Heart right ventricle (tissue), 16 donors: ENCODE results near the gene HTR1D. TPM values are rescaled to one million over a fixed set of nuclear protein-coding genes. Genes with fewer than 3 reads are reported as not detected.

ENCODE experiments used
- ATAC-seq, 8 donors: fragments of 200-7000 bp; cut with Tn5 transposase; one replicate each; pipeline ENCODE4 v1.9.1; 2020; ENCODE audit warnings: mild to moderate bottlenecking in 8 of 8, moderate library complexity in 8 of 8, moderate number of reproducible peaks in 1 of 8
- DNase-seq, 2 donors: peaks; one replicate each; pipeline ENCODE4 v3.0.0-alpha.2; 2020
- H3K27ac ChIP-seq, 10 donors: fragments of 200-600 bp; sonication (generic) in 2 of 10; one replicate each; pipeline versions ENCODE4 v1.5.0 to v1.8.0; 2020 to 2022; ENCODE audit warnings: mild to moderate bottlenecking in 3 of 10
- H3K27me3 ChIP-seq, 7 donors: fragments of 200-600 bp; one replicate each; pipeline ENCODE4 v1.8.0; 2021 to 2022; ENCODE audit warnings: mild to moderate bottlenecking in 2 of 7
- H3K36me3 ChIP-seq, 9 donors: fragments of 200-600 bp; sonication (generic) in 1 of 9; one replicate each; pipeline versions ENCODE4 v1.5.0 to v1.8.0; 2020 to 2022; ENCODE audit warnings: mild to moderate bottlenecking in 2 of 9
- H3K4me1 ChIP-seq, 9 donors: fragments of 200-600 bp; sonication (generic) in 1 of 9; one replicate each; pipeline versions ENCODE4 v1.5.0 to v1.8.0; 2020 to 2022; ENCODE audit warnings: mild to moderate bottlenecking in 4 of 9
- H3K4me3 ChIP-seq, 10 donors: fragments of 200-600 bp; sonication (generic) in 2 of 10; one replicate each; pipeline versions ENCODE4 v1.5.0 to v1.8.0; 2020 to 2022; ENCODE audit warnings: mild to moderate bottlenecking in 7 of 10, moderate library complexity in 2 of 10
- H3K9me3 ChIP-seq, 11 donors: fragments of 200-600 bp in 10 of 11; sonication (generic) in 2 of 11; one replicate each; pipeline versions ENCODE4 v1.5.0 to v1.8.0; 2013 to 2022; ENCODE audit warnings: mild to moderate bottlenecking in 2 of 11, control low read depth in 1 of 11, moderate library complexity in 1 of 11
- WGBS, 2 donors: extraction: QIAGEN DNeasy Blood & Tissue Kit; methylation state at CpG; one replicate each; pipeline ENCODE4 v1.1.7; 2013; ENCODE audit warnings: inconsistent platforms in 1 of 2; 5-methylcytosine and 5-hydroxymethylcytosine counted together
- intact Hi-C, 10 donors: fragments of 100-400 bp; cut with DNase I; formaldehyde crosslinking; loops; one replicate each; pipeline versions ENCODE4 v1.11.1 to v1.14.2; 2022
- polyA plus RNA-seq, 2 donors: library from polyadenylated mRNA; stranded (reverse); fragments of 200-250 nt; gene quantifications; one replicate each; pipeline ENCODE4 v1.2.3, GENCODE V29; 2013
- total RNA-seq, 10 donors: library from RNA; stranded (reverse); fragmentation: NEBNext Ultra II Directional in 3 of 10; extraction: Animal tissue kit (Norgen Biotek cat#: 25700) in 3 of 10; gene quantifications; one replicate each; pipeline versions ENCODE4 v1.2.1 to v1.2.4, GENCODE V29; 2021 to 2023
- TF ChIP-seq, protein P1 (sequence below), 9 donors: fragments of 200-600 bp; sonication (generic) in 2 of 9; IDR thresholded peaks; one replicate each; pipeline versions ENCODE4 v1.5.0 to v1.8.0; 2021 to 2022; ENCODE audit warnings: antibody characterized with exemption in 9 of 9, mild to moderate bottlenecking in 5 of 9, moderate library complexity in 1 of 9
- donor health status: Arrhythmogenic right ventricular cardiomyopathy.
- donor health status: ischemic (EF 13 %, LVEDD 7.1; RV severe dilation, severe dysfunction).
- donor health status: healthy with polysubstance abuse.
- donor health status: DM: no; HTN: yes; CAD: no.
- donor health status: DM: no; HTN: no; CAD: no.
- donor health status: ischemic (EF 25% LVEDD 6.9; RV normal size, moderate dysfunction).
- donor health status: ischemic (EF 25% LVEDD 5.7; RV mildly dilated, moderate dysfunction).
- donor health status: healthy.
- donor health status: DM: yes; HTN: yes; CAD: no.
- donor health status: Ischemic cardiomyopathy.
- donor health status: ischemic (EF 35%, LVEDD 5.7; RV mildly dilated, moderate dysfunction).
- donor health status: nonischemic (EF 11% LVEDD 7.7; RV severe dilation, severe dysfunction).
- donor health status: DM: yes; HTN: yes; CAD: no.
- donor health status: PGD.
- donor health status: ischemic (EF 29% LVEDD 5.4; RV normal size, mild dysfunction).
- donor health status: nonischemic (EF 23%, LVEDD 6.1; RV moderate dilation, normal function).

HTR1D gene
- total and polyA plus RNA-seq, 12 donors, result 0.01 to 0.07 TPM; not detected in 10

GRCh38 chr1:23251812-23252211 lies 34.5 kb upstream of the HTR1D start:
- intact Hi-C loops, result no loop called here
- WGBS, 2 donors, result 89 to 91% methylated on average over 1 of the region's 1 CpG

GRCh38 chr1:23249787-23250454 lies 32.6 kb upstream of the HTR1D start:
- H3K9me3 ChIP-seq, result no peaks in the 10 kb centered on the region
- peaks cover 0 to 12% (median 0%) of the 10 kb centered on the region in 7 donors for H3K27me3 ChIP-seq
- H3K27ac ChIP-seq, result no peak overlapping the region
- H3K4me3 ChIP-seq, result no peak overlapping the region
- TF ChIP-seq, protein P1, sequence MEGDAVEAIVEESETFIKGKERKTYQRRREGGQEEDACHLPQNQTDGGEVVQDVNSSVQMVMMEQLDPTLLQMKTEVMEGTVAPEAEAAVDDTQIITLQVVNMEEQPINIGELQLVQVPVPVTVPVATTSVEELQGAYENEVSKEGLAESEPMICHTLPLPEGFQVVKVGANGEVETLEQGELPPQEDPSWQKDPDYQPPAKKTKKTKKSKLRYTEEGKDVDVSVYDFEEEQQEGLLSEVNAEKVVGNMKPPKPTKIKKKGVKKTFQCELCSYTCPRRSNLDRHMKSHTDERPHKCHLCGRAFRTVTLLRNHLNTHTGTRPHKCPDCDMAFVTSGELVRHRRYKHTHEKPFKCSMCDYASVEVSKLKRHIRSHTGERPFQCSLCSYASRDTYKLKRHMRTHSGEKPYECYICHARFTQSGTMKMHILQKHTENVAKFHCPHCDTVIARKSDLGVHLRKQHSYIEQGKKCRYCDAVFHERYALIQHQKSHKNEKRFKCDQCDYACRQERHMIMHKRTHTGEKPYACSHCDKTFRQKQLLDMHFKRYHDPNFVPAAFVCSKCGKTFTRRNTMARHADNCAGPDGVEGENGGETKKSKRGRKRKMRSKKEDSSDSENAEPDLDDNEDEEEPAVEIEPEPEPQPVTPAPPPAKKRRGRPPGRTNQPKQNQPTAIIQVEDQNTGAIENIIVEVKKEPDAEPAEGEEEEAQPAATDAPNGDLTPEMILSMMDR (IDR thresholded peaks at IDR 0.05), result no peak
- no peak for DNase-seq
- no peaks in the 10 kb centered on the region for H3K4me1 ChIP-seq
- intact Hi-C loops, result no loop called here
- ATAC-seq, result no peak
- H3K36me3 ChIP-seq, result no peaks in the 10 kb centered on the region
- WGBS, 2 donors, result 56 to 66% methylated on average over 6 of the region's 6 CpGs

More at GRCh38 chr1:23251812-23252211, 34.5 kb upstream of the HTR1D start:
- DNase-seq (no peak), ATAC-seq (no peak)
- Histone ChIP-seq H3K27me3 (peaks cover 0 to 12% (median 0%) of the 10 kb centered on the region in 7 donors), H3K9me3 (no peaks in the 10 kb centered on the region), H3K4me3 (no peak overlapping the region), H3K36me3 (no peaks in the 10 kb centered on the region), H3K4me1 (no peaks in the 10 kb centered on the region), H3K27ac (no peak overlapping the region)
- TF ChIP-seq, protein P1 (IDR thresholded peaks at IDR 0.05), result no peak

DNA sequence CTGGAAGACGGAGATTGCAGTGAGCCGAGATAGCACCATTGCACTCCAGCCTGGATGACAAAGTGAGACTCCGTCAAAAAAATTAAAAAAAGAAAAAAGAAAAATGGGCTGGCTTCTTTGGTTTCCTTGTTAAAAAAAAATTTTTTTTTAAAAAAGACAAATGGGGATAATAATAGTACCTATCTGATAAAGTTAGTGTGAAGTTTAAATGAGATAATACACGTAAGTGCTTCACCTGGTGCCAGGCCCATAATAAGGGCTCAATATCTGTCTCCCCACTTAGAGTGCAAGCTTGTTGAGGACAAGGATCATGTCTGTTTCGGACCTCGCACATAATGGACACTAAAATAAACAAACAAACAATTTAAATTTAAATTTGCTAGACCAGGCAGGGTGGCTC lies 30.0 kb upstream of the HTR1D start:
- Histone ChIP-seq H3K4me3 (no peak overlapping the region), H3K4me1 (no peaks in the 10 kb centered on the region), H3K36me3 (no peaks in the 10 kb centered on the region), H3K9me3 (no peaks in the 10 kb centered on the region), H3K27me3 (peaks cover 0 to 12% (median 0%) of the 10 kb centered on the region in 7 donors), H3K27ac (no peak overlapping the region)
- DNase-seq (no peak), ATAC-seq (no peak)
- TF ChIP-seq, protein P1 (IDR thresholded peaks at IDR 0.05), result no peak
- 96% methylated on average over 6 of the region's 6 CpGs for WGBS, 2 donors
- intact Hi-C loops, result no loop called here

DNA sequence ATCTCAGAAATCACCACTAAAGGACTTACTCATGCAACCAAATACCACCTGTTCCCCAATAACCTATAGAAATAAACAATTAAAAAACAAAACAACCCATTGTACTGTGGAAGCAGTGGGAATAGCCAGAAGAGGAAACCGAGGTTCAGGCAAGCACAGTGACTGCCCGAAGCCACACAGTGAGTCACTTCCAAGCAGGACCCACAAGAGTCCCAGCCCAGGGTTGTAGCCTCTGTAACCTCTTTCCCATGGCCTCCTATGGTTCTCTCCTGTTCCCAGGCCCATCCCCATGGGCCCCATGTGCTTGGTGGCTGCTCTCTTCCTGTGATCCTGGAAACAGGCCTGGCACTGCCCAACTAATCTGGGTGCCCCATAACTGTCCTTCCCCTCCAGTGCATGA lies 29.0 kb upstream of the HTR1D start:
- 84 to 90% methylated on average over 2 of the region's 2 CpGs for WGBS, 2 donors
- intact Hi-C loops, result no loop called here

More for the DNA sequence above, 29.0 kb upstream of the HTR1D start:
- Histone ChIP-seq H3K9me3 (no peaks in the 10 kb centered on the region), H3K36me3 (no peaks in the 10 kb centered on the region), H3K4me1 (no peaks in the 10 kb centered on the region), H3K27ac (no peak overlapping the region), H3K27me3 (peaks cover 0 to 12% (median 0%) of the 10 kb centered on the region in 7 donors), H3K4me3 (no peak overlapping the region)
- no peak for DNase-seq
- TF ChIP-seq, protein P1 (IDR thresholded peaks at IDR 0.05), result no peak
- ATAC-seq, result no peak
